ENCODE measurements around the gene CCDC157. TPM values are rescaled to one million over a fixed set of nuclear protein-coding genes. Genes with fewer than 3 reads are reported as not detected.
A peak's percentile ranks its signal among the peaks of the same experiment; 100 is the strongest.

Gene CCDC157
- total and polyA plus RNA-seq, 9 of the 15 experiments (the other 6 are each of a cell fraction or from before 2014, with no cell fraction given) = 0.04 to 1.3 (median 0.68) TPM

DNA sequence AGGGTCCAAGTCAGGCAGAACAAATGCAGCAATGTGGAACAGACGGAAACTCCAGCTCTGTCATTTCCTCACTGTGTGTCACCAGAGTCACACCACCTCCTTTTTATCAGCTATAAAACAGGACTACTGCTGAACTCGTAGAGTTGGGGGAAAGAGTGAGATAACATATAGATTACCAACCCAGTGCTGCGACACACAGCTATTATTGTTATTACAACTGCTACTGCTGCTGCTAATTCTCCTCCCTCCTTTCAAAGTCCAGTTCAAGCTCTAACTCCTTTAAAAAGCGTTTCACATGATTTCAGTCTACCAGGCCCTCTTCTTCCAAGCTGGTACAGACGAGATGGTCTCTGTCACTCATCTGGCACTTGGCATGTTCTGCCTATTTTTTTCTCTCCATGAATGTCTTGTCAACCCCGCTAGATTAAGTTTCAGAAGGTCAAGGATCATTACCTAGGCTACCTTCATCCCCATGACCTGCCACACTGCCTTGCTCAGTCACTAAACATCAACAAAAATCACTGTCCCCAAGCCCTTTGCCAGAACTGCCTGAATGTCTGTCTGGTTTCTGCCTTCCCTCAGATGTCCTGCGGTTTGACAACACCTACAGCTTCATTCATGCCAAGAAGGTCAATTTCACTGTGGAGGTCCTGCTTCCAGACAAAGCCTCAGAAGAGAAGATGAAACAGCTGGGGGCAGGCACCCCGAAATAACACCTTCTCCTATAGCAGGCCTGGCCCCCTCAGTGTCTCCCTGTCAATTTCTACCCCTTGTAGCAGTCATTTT, 65.1 kb downstream of the CCDC157 start (continued):
- TF ChIP-seq, protein P1, sequence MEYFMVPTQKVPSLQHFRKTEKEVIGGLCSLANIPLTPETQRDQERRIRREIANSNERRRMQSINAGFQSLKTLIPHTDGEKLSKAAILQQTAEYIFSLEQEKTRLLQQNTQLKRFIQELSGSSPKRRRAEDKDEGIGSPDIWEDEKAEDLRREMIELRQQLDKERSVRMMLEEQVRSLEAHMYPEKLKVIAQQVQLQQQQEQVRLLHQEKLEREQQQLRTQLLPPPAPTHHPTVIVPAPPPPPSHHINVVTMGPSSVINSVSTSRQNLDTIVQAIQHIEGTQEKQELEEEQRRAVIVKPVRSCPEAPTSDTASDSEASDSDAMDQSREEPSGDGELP (CRISPR knock-in tag; IDR thresholded peaks at IDR 0.05; ENCODE audit: borderline replicate concordance) = no peak
- no peak for TF ChIP-seq ZNF436 (CRISPR knock-in tag; IDR thresholded peaks at IDR 0.05)
- TF ChIP-seq NR2C2 (CRISPR knock-in tag; IDR thresholded peaks at IDR 0.05) = no peak
- no peak; the same call in 1 of the 2 replicates for TF ChIP-seq NR2C2 (tag; IDR thresholded peaks at IDR 0.05)
- no peak for TF ChIP-seq ZNF644 (tag; IDR thresholded peaks at IDR 0.05; ENCODE audit: low read depth)
- no peak for TF ChIP-seq FOXM1 (IDR thresholded peaks at IDR 0.05; ENCODE audit: low read depth)
- no peak for TF ChIP-seq FOXM1 (CRISPR knock-in tag; IDR thresholded peaks at IDR 0.05; ENCODE audit: low read depth)
- TF ChIP-seq ZNF57 (CRISPR knock-in tag; IDR thresholded peaks at IDR 0.05) = no peak
- TF ChIP-seq, protein P2, sequence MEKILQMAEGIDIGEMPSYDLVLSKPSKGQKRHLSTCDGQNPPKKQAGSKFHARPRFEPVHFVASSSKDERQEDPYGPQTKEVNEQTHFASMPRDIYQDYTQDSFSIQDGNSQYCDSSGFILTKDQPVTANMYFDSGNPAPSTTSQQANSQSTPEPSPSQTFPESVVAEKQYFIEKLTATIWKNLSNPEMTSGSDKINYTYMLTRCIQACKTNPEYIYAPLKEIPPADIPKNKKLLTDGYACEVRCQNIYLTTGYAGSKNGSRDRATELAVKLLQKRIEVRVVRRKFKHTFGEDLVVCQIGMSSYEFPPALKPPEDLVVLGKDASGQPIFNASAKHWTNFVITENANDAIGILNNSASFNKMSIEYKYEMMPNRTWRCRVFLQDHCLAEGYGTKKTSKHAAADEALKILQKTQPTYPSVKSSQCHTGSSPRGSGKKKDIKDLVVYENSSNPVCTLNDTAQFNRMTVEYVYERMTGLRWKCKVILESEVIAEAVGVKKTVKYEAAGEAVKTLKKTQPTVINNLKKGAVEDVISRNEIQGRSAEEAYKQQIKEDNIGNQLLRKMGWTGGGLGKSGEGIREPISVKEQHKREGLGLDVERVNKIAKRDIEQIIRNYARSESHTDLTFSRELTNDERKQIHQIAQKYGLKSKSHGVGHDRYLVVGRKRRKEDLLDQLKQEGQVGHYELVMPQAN (IDR thresholded peaks at IDR 0.05; ENCODE audit: borderline replicate concordance) = no peak
- no peak for TF ChIP-seq PHF20 (IDR thresholded peaks at IDR 0.05; ENCODE audit: partially characterized antibody)
- TF ChIP-seq DDX20 (tag; IDR thresholded peaks at IDR 0.05; ENCODE audit: low read depth) = no peak
- TF ChIP-seq MXD1 (CRISPR knock-in tag; IDR thresholded peaks at IDR 0.05; ENCODE audit: borderline replicate concordance, poor library complexity, severe bottlenecking) = no peak
- TF ChIP-seq, protein P3, sequence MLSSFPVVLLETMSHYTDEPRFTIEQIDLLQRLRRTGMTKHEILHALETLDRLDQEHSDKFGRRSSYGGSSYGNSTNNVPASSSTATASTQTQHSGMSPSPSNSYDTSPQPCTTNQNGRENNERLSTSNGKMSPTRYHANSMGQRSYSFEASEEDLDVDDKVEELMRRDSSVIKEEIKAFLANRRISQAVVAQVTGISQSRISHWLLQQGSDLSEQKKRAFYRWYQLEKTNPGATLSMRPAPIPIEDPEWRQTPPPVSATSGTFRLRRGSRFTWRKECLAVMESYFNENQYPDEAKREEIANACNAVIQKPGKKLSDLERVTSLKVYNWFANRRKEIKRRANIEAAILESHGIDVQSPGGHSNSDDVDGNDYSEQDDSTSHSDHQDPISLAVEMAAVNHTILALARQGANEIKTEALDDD (IDR thresholded peaks at IDR 0.05) = peak; percentile 97
- TF ChIP-seq ZNF707 (CRISPR knock-in tag; conservative IDR thresholded peaks at IDR 0.05) = no peak
- TF ChIP-seq ZBTB34 (CRISPR knock-in tag; IDR thresholded peaks at IDR 0.05) = no peak
- TF ChIP-seq, protein P4, sequence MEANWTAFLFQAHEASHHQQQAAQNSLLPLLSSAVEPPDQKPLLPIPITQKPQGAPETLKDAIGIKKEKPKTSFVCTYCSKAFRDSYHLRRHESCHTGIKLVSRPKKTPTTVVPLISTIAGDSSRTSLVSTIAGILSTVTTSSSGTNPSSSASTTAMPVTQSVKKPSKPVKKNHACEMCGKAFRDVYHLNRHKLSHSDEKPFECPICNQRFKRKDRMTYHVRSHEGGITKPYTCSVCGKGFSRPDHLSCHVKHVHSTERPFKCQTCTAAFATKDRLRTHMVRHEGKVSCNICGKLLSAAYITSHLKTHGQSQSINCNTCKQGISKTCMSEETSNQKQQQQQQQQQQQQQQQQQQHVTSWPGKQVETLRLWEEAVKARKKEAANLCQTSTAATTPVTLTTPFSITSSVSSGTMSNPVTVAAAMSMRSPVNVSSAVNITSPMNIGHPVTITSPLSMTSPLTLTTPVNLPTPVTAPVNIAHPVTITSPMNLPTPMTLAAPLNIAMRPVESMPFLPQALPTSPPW (CRISPR knock-in tag; IDR thresholded peaks at IDR 0.05) = peak; percentile 49; the same call in 1 of the 2 replicates
- peak; percentile 88 for TF ChIP-seq CCNT2 (IDR thresholded peaks at IDR 0.05; ENCODE audit: borderline replicate concordance, extremely low read depth, insufficient read length, low read depth, low read length)
